OCI-LY1 (cell line): ENCODE measurements around the gene FZD1.

Source experiments
- H2AFZ ChIP-seq: fragments of 200-600 bp; sonication (generic), shearing (Covaris generic); 2 replicates; pipeline ENCODE4 v1.6.0; 2014; ENCODE audit warnings: antibody characterized with exemption, mild to moderate bottlenecking, low read length
- H3F3A ChIP-seq: fragments of 200-600 bp; sonication (generic), shearing (Covaris generic); 2 replicates; pipeline ENCODE4 v1.6.0; 2014; ENCODE audit warnings: mild to moderate bottlenecking, antibody characterized with exemption, low read length, moderate library complexity; ENCODE audit not compliant: insufficient read depth
- H3K27ac ChIP-seq: fragments of 200-600 bp; sonication (generic); 2 replicates; pipeline ENCODE4 v1.5.1; 2014; ENCODE audit warnings: low read length, mixed run types, mild to moderate bottlenecking, low read depth; ENCODE audit not compliant: poor library complexity, severe bottlenecking
- H3K27me3 ChIP-seq: fragments of 200-600 bp; sonication (generic); 2 replicates; pipeline ENCODE4 v1.6.0; 2014; ENCODE audit warnings: antibody characterized with exemption, mild to moderate bottlenecking, low read length, moderate library complexity; ENCODE audit not compliant: insufficient read depth
- H3K36me3 ChIP-seq: fragments of 200-600 bp; sonication (generic); 2 replicates; pipeline ENCODE4 v1.6.1; 2014; ENCODE audit warnings: mild to moderate bottlenecking, antibody characterized with exemption, low read length, moderate library complexity, mixed read lengths; ENCODE audit not compliant: insufficient read depth
- H3K4me1 ChIP-seq: fragments of 200-600 bp; sonication (generic); 2 replicates; pipeline ENCODE4 v1.5.1; 2014; ENCODE audit warnings: mild to moderate bottlenecking, low read length, moderate library complexity; ENCODE audit not compliant: insufficient read depth, severe bottlenecking
- H3K4me2 ChIP-seq: fragments of 200-600 bp; sonication (generic), shearing (Covaris generic); 2 replicates; pipeline ENCODE4 v1.6.1; 2014; ENCODE audit warnings: low read length
- H3K4me3 ChIP-seq: fragments of 200-600 bp; sonication (generic); 2 replicates; pipeline ENCODE4 v1.5.1; 2014; ENCODE audit warnings: low read length, low read depth, mild to moderate bottlenecking, mixed read lengths; ENCODE audit not compliant: poor library complexity, severe bottlenecking
- H3K79me2 ChIP-seq: fragments of 200-600 bp; shearing (Covaris generic); 2 replicates; pipeline ENCODE4 v1.6.1; 2016; ENCODE audit warnings: mixed run types, low read length, mixed read lengths; ENCODE audit not compliant: insufficient read depth
- H3K9ac ChIP-seq: fragments of 200-600 bp; sonication (generic), shearing (Covaris generic); 2 replicates; pipeline ENCODE4 v1.6.1; 2014; ENCODE audit warnings: mild to moderate bottlenecking, low read length, mixed read lengths
- H3K9me2 ChIP-seq: fragments of 200-600 bp; sonication (generic), shearing (Covaris generic); 2 replicates; pipeline ENCODE4 v1.6.1; 2014; ENCODE audit warnings: low read depth, mild to moderate bottlenecking, low read length, mixed read lengths
- H3K9me3 ChIP-seq: fragments of 200-600 bp; shearing (Covaris generic); 2 replicates; pipeline ENCODE4 v1.6.1; 2014; ENCODE audit warnings: low read length, mixed read lengths
- H4K20me1 ChIP-seq: fragments of 200-600 bp; sonication (generic), shearing (Covaris generic); 2 replicates; pipeline ENCODE4 v1.6.0; 2016; ENCODE audit warnings: mild to moderate bottlenecking, low read length; ENCODE audit not compliant: insufficient read depth
- CTCF ChIP-seq: fragments of 200-600 bp; sonication (generic), shearing (Covaris generic); IDR thresholded peaks from 2 replicates; pipeline ENCODE4 v1.5.1; 2017; ENCODE audit warnings: mild to moderate bottlenecking, antibody characterized with exemption, low read length, moderate library complexity, mixed read lengths
- EZH2 ChIP-seq: fragments of 200-600 bp; sonication (generic), shearing (Covaris generic); IDR thresholded peaks from 2 replicates; pipeline ENCODE4 v1.8.0; 2017; ENCODE audit warnings: borderline replicate concordance, mixed run types, mild to moderate bottlenecking, antibody characterized with exemption, low read length, moderate library complexity, mixed read lengths

Gene FZD1

GRCh38 chr7:91233212-91233611 lies 31.0 kb upstream of the FZD1 start:
- Histone ChIP-seq H4K20me1 (no peaks in the 10 kb centered on the region), H3K27me3 (no peaks in the 10 kb centered on the region), H3K9ac (no peak overlapping the region), H3K4me1 (no peaks in the 10 kb centered on the region), H3K4me3 (no peak overlapping the region), H3K27ac (no peak overlapping the region), H3K79me2 (no peaks in the 10 kb centered on the region), H3K9me2 (no peaks in the 10 kb centered on the region), H3K4me2 (no peak overlapping the region), H3F3A (no peaks in the 10 kb centered on the region), H2AFZ (no peak overlapping the region), H3K9me3 (no peaks in the 10 kb centered on the region), H3K36me3 (no peaks in the 10 kb centered on the region)
- no peak for TF ChIP-seq CTCF
- TF ChIP-seq EZH2 = no peak

GRCh38 chr7:91235211-91235832 lies 28.9 kb upstream of the FZD1 start:
- no peak overlapping the region for H2AFZ ChIP-seq
- no peaks in the 10 kb centered on the region for H3K36me3 ChIP-seq
- H3F3A ChIP-seq = no peaks in the 10 kb centered on the region
- no peak overlapping the region for H3K9ac ChIP-seq
- H3K4me2 ChIP-seq = no peak overlapping the region
- no peaks in the 10 kb centered on the region for H3K27me3 ChIP-seq
- TF ChIP-seq CTCF (no peak), EZH2 (no peak)
- H3K79me2 ChIP-seq = no peaks in the 10 kb centered on the region
- H3K9me2 ChIP-seq = no peaks in the 10 kb centered on the region
- no peaks in the 10 kb centered on the region for H4K20me1 ChIP-seq
- H3K4me3 ChIP-seq = no peak overlapping the region
- no peaks in the 10 kb centered on the region for H3K9me3 ChIP-seq
- H3K4me1 ChIP-seq = no peaks in the 10 kb centered on the region
- H3K27ac ChIP-seq = no peak overlapping the region

- H4K20me1 ChIP-seq = no peaks in the 10 kb centered on the region
- H3K36me3 ChIP-seq = no peaks in the 10 kb centered on the region
- H3K9me3 ChIP-seq = no peaks in the 10 kb centered on the region
- TF ChIP-seq EZH2 = no peak
- TF ChIP-seq CTCF = no peak
- no peak overlapping the region for H3K27ac ChIP-seq
- H3F3A ChIP-seq = no peaks in the 10 kb centered on the region
- H3K4me2 ChIP-seq = no peak overlapping the region
- H3K9me2 ChIP-seq = no peaks in the 10 kb centered on the region
- H3K9ac ChIP-seq = no peak overlapping the region
- no peaks in the 10 kb centered on the region for H3K4me1 ChIP-seq
- H2AFZ ChIP-seq = no peak overlapping the region
- no peaks in the 10 kb centered on the region for H3K79me2 ChIP-seq
- H3K27me3 ChIP-seq = no peaks in the 10 kb centered on the region
- no peak overlapping the region for H3K4me3 ChIP-seq
Measured at GRCh38 chr7:91239171-91239604, 25.0 kb upstream of the FZD1 start.
